ENCODE results near the gene GNB5. TPM values are rescaled to one million over a fixed set of nuclear protein-coding genes. Genes with fewer than 3 reads are reported as not detected.

The GNB5 gene
- total RNA-seq, 2 experiments from 2014 or later = 14.5 to 16.2 TPM

GRCh38 chr15:52220251-52220650, 29.1 kb upstream of the GNB5 start:
- H3K27ac Mint-ChIP-seq = no peak overlapping the region
- no peaks in the 10 kb centered on the region for H3K27me3 Mint-ChIP-seq
- no peaks in the 10 kb centered on the region for H3K36me3 Mint-ChIP-seq
- no peak for DNase-seq
- H3K4me3 Mint-ChIP-seq = no peak overlapping the region
- H3K4me1 Mint-ChIP-seq = peaks cover 11% of the 10 kb centered on the region
- H3K9me3 Mint-ChIP-seq = no peaks in the 10 kb centered on the region

- DNase-seq = no peak
- H3K27me3 Mint-ChIP-seq = no peaks in the 10 kb centered on the region
- H3K9me3 Mint-ChIP-seq = no peaks in the 10 kb centered on the region
Measured at GRCh38 chr15:52218816-52219215, 27.6 kb upstream of the GNB5 start.

GRCh38 chr15:52218371-52218770, 27.2 kb upstream of the GNB5 start:
- Mint-ChIP-seq H3K27me3 (no peaks in the 10 kb centered on the region), H3K9me3 (no peaks in the 10 kb centered on the region), H3K36me3 (no peaks in the 10 kb centered on the region), H3K27ac (no peak overlapping the region), H3K4me3 (no peak overlapping the region), H3K4me1 (peaks cover 11% of the 10 kb centered on the region)
- DNase-seq = no peak

More at GRCh38 chr15:52218816-52219215, 27.6 kb upstream of the GNB5 start:
- Mint-ChIP-seq H3K4me1 (peaks cover 11% of the 10 kb centered on the region), H3K4me3 (no peak overlapping the region), H3K36me3 (no peaks in the 10 kb centered on the region), H3K27ac (no peak overlapping the region)

GRCh38 chr15:52217186-52217585, 26.0 kb upstream of the GNB5 start:
- Mint-ChIP-seq H3K4me3 (no peak overlapping the region), H3K4me1 (peaks cover 11% of the 10 kb centered on the region), H3K27ac (no peak overlapping the region), H3K36me3 (no peaks in the 10 kb centered on the region), H3K9me3 (no peaks in the 10 kb centered on the region), H3K27me3 (no peaks in the 10 kb centered on the region)
- peak; percentile 15 for DNase-seq

GRCh38 chr15:52214553-52214952, 23.4 kb upstream of the GNB5 start:
- H3K27ac Mint-ChIP-seq = no peak overlapping the region
- no peaks in the 10 kb centered on the region for H3K9me3 Mint-ChIP-seq
- no peak for DNase-seq
- no peaks in the 10 kb centered on the region for H3K4me1 Mint-ChIP-seq
- no peak overlapping the region for H3K4me3 Mint-ChIP-seq
- no peaks in the 10 kb centered on the region for H3K36me3 Mint-ChIP-seq
- H3K27me3 Mint-ChIP-seq = no peaks in the 10 kb centered on the region

- Mint-ChIP-seq H3K27ac (no peak overlapping the region), H3K4me3 (no peak overlapping the region), H3K36me3 (no peaks in the 10 kb centered on the region), H3K4me1 (no peaks in the 10 kb centered on the region), H3K27me3 (no peaks in the 10 kb centered on the region), H3K9me3 (no peaks in the 10 kb centered on the region)
- no peak for DNase-seq
Measured at GRCh38 chr15:52213206-52213605, 22.0 kb upstream of the GNB5 start.

- Mint-ChIP-seq H3K27me3 (no peaks in the 10 kb centered on the region), H3K36me3 (no peaks in the 10 kb centered on the region), H3K4me3 (no peak overlapping the region), H3K4me1 (no peaks in the 10 kb centered on the region), H3K9me3 (no peaks in the 10 kb centered on the region), H3K27ac (no peak overlapping the region)
- peak; percentile 67 for DNase-seq
Measured at GRCh38 chr15:52208306-52208946, 17.2 kb upstream of the GNB5 start.

- DNase-seq = no peak
- H3K9me3 Mint-ChIP-seq = no peaks in the 10 kb centered on the region
- no peak overlapping the region for H3K4me3 Mint-ChIP-seq
- no peak overlapping the region for H3K27ac Mint-ChIP-seq
- H3K36me3 Mint-ChIP-seq = no peaks in the 10 kb centered on the region
- H3K4me1 Mint-ChIP-seq = no peaks in the 10 kb centered on the region
- H3K27me3 Mint-ChIP-seq = no peaks in the 10 kb centered on the region
Measured at GRCh38 chr15:52207191-52207590, 16.0 kb upstream of the GNB5 start.

GRCh38 chr15:52206446-52206845, 15.3 kb upstream of the GNB5 start:
- Mint-ChIP-seq H3K27me3 (no peaks in the 10 kb centered on the region), H3K36me3 (no peaks in the 10 kb centered on the region), H3K4me1 (no peaks in the 10 kb centered on the region), H3K4me3 (no peak overlapping the region), H3K27ac (no peak overlapping the region), H3K9me3 (no peaks in the 10 kb centered on the region)
- DNase-seq = no peak

- Mint-ChIP-seq H3K4me3 (no peak overlapping the region), H3K4me1 (no peaks in the 10 kb centered on the region), H3K36me3 (no peaks in the 10 kb centered on the region), H3K9me3 (no peaks in the 10 kb centered on the region), H3K27ac (no peak overlapping the region), H3K27me3 (no peaks in the 10 kb centered on the region)
- no peak for DNase-seq
Measured at GRCh38 chr15:52204657-52205056, 13.5 kb upstream of the GNB5 start.

- H3K4me1 Mint-ChIP-seq = no peaks in the 10 kb centered on the region
- H3K4me3 Mint-ChIP-seq = no peak overlapping the region
- H3K9me3 Mint-ChIP-seq = no peaks in the 10 kb centered on the region
- DNase-seq = no peak
- no peaks in the 10 kb centered on the region for H3K36me3 Mint-ChIP-seq
- H3K27me3 Mint-ChIP-seq = no peaks in the 10 kb centered on the region
- H3K27ac Mint-ChIP-seq = no peak overlapping the region
Measured at GRCh38 chr15:52200831-52201365, 9.7 kb upstream of the GNB5 start.

GRCh38 chr15:52199271-52199670, 8.1 kb upstream of the GNB5 start:
- H3K4me3 Mint-ChIP-seq = no peak overlapping the region
- no peaks in the 10 kb centered on the region for H3K9me3 Mint-ChIP-seq
- H3K27ac Mint-ChIP-seq = no peak overlapping the region
- no peaks in the 10 kb centered on the region for H3K27me3 Mint-ChIP-seq
- H3K36me3 Mint-ChIP-seq = no peaks in the 10 kb centered on the region
- no peaks in the 10 kb centered on the region for H3K4me1 Mint-ChIP-seq
- DNase-seq = no peak

- Mint-ChIP-seq H3K4me1 (no peaks in the 10 kb centered on the region), H3K9me3 (no peaks in the 10 kb centered on the region), H3K4me3 (no peak overlapping the region), H3K27me3 (no peaks in the 10 kb centered on the region), H3K36me3 (no peaks in the 10 kb centered on the region), H3K27ac (no peak overlapping the region)
- no peak for DNase-seq
Measured at GRCh38 chr15:52196891-52197290, 5.7 kb upstream of the GNB5 start.

- no peaks in the 10 kb centered on the region for H3K9me3 Mint-ChIP-seq
- H3K4me1 Mint-ChIP-seq = no peaks in the 10 kb centered on the region
- no peak for DNase-seq
- H3K27me3 Mint-ChIP-seq = no peaks in the 10 kb centered on the region
- H3K4me3 Mint-ChIP-seq = no peak overlapping the region
- H3K27ac Mint-ChIP-seq = no peak overlapping the region
- no peaks in the 10 kb centered on the region for H3K36me3 Mint-ChIP-seq
Measured at GRCh38 chr15:52193791-52194190, 2.6 kb upstream of the GNB5 start.

- DNase-seq = no peak
- Mint-ChIP-seq H3K27me3 (no peaks in the 10 kb centered on the region), H3K36me3 (no peaks in the 10 kb centered on the region), H3K27ac (no peak overlapping the region), H3K4me1 (no peaks in the 10 kb centered on the region), H3K4me3 (no peak overlapping the region), H3K9me3 (no peaks in the 10 kb centered on the region)
Measured at GRCh38 chr15:52193321-52193720, 2.1 kb upstream of the GNB5 start.

- H3K9me3 Mint-ChIP-seq = peaks cover 2% of the 10 kb centered on the region
- no peak for DNase-seq
- H3K27me3 Mint-ChIP-seq = no peaks in the 10 kb centered on the region
- H3K4me1 Mint-ChIP-seq = no peaks in the 10 kb centered on the region
- no peaks in the 10 kb centered on the region for H3K36me3 Mint-ChIP-seq
- H3K4me3 Mint-ChIP-seq = no peak overlapping the region
- no peak overlapping the region for H3K27ac Mint-ChIP-seq
Measured at GRCh38 chr15:52186651-52187486, 4.3 kb downstream of the GNB5 start.
